DND-41 (cell line): ENCODE results near the gene SNTG2.

Source experiments
- EZH2 ChIP-seq: IDR thresholded peaks from 3 replicates; pipeline ENCODE4 v1.6.1; 2012; ENCODE audit warnings: borderline replicate concordance, low read depth, mild to moderate bottlenecking, moderate library complexity, low read length, inconsistent platforms; ENCODE audit not compliant: severe bottlenecking
- TF ChIP-seq, protein P1 (sequence below): IDR thresholded peaks from 2 replicates; pipeline ENCODE4 v1.5.1; 2012; ENCODE audit warnings: borderline replicate concordance, low read length, moderate library complexity, mild to moderate bottlenecking; ENCODE audit not compliant: poor library complexity, severe bottlenecking; ENCODE audit errors: extremely low read depth

GRCh38 chr2:1017827-1018226 is 67.2 kb downstream of the SNTG2 start:
- TF ChIP-seq, protein P1, sequence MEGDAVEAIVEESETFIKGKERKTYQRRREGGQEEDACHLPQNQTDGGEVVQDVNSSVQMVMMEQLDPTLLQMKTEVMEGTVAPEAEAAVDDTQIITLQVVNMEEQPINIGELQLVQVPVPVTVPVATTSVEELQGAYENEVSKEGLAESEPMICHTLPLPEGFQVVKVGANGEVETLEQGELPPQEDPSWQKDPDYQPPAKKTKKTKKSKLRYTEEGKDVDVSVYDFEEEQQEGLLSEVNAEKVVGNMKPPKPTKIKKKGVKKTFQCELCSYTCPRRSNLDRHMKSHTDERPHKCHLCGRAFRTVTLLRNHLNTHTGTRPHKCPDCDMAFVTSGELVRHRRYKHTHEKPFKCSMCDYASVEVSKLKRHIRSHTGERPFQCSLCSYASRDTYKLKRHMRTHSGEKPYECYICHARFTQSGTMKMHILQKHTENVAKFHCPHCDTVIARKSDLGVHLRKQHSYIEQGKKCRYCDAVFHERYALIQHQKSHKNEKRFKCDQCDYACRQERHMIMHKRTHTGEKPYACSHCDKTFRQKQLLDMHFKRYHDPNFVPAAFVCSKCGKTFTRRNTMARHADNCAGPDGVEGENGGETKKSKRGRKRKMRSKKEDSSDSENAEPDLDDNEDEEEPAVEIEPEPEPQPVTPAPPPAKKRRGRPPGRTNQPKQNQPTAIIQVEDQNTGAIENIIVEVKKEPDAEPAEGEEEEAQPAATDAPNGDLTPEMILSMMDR = no peak
- no peak for TF ChIP-seq EZH2
